ENCODE results near the gene MYRFL.

MYRFL gene

DNA sequence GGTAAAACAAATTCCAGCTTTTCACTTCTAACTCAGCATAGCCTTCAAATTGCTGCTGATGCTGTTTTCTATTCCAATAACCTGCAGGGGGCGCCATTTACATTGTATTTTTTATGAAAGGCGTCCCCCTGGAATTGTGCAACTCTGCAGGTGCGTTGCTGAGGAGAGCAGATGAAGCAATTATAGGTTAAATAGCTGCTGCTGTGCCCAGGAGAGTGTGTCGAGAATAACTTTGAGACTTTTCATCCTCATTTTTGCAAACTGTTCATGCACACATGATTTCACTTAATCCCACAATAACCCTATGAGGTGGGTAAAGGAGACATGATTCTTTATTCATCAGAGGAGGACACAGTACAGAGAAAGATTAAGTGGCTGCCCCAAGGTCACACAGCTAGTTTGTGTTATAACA is 75.7 kb downstream of the MYRFL start:
- DNase-seq: peak; percentile 83

DNA sequence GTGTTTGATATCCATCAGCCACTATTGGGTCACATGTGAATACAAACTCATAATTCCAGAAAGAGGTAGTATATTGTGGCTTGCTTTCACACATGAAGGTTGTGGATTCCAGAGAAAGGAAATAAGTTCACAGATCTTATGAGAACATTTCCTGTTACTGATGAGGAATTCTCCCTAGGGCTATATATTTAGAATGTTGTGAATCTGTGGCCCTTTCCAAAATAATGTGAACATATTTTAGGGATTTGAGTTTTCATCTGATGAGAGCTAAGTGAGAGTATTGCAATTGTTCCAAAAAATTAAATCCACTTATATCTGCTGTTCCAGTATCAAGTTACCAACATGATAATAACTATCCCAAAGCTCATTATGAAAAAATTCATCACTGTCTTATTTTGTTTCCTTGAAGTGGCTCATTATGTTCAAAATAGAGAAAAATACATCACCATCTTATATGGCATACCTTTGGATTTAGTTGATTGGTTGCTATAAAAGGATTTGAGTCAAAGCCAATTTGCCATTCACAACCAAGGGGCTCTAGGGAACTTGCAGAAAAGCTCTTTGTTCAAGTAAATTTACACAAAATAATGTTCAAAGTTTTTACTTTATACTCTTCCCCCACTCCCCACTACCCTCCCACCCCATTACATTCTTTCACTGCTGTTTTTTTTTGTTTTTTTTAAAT is 76.3 kb downstream of the MYRFL start:
- no peak for DNase-seq

DNA sequence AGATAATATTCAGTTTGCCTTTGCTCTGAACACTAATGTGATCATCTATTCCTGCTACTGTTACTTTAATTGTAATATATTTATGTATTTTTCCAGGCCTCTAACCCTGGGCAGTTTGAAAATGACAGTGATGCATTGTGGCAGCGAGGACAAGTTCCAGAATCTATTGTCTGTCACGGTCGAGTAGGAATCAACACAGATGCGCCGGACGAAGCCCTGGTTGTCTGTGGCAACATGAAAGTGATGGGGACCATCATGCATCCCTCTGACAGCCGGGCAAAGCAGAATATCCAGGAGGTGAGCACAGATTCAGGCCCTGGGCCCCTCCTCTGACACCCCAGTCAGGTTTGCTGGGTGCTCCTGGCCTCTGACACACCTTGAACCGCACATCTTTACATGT is 78.5 kb downstream of the MYRFL start:
- DNase-seq: no peak

DNA sequence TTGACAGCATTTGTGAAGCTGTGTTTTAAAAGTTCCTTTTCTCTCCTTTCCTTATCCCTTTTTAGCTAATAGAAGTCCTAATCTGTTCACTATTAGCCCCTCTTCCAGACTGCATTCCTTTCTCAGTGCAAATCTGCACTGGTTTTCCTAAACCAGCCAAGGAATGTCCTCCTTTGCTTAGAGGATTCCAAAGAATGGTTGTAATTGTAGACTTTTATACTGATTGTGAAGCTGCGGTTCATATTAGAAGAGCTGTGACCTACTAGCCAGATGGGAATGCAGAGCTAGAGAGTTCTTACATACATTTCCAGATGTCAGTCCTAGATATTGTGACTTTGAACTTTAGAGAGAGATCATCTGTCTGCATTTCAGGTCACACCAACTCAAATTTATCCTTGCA is 79.8 kb downstream of the MYRFL start:
- no peak for DNase-seq

DNA sequence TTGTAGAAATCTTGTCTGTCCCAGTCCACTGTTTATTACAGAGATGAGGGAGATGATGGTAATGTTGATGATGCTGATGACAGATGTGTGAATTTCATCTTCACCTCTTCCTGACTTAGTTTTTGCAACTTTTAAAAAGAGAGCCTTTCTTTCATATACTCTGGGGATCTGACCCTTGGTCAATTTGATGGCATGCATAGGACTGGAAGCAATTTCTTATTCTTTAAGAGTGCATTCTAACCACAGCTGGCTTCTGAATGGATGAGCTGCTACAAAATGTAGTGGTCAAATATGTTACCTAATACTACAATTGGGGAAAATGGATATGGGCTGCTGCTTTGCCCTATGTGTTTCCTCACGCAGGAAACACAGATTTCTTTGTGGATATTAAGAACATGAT is 80.8 kb downstream of the MYRFL start:
- no peak for DNase-seq

DNA sequence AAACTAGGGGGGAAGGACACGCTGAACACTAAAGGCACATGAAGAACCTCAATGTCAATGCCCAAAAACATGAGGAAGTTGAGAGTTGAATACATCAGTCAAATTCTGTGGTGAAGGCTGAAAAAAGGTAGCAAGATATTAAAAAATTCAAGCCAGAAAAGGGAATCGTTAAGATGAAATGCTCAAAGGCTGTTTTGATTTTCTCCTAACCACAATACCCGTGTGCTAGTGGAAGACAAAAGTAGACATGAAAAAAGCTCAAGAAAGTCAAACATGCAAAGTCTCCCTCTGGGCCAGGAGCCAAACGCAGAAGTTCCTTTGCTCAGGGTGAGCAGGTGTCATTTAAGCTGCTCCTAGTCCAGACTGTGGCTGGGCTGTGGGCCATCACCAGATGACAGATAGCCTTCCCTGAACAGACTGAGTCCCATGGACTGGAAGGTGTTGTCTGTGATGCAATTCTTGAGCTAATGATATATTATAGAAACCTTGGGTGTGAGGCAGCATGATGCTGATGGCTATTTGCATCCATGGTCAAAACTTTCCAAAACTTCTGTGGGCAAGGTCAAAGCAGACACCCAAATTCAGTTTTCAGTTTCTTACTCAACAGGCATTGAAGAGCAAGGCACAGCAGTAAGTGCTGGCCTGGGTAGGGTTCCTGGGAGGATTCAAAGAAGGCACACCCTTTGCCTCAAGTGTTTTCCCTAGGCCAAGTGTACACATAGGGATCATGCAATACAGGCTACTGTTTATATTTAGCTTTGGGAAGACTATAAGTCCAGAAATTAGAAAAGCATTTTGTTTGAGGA is 81.6 kb downstream of the MYRFL start:
- no peak for DNase-seq

DNA sequence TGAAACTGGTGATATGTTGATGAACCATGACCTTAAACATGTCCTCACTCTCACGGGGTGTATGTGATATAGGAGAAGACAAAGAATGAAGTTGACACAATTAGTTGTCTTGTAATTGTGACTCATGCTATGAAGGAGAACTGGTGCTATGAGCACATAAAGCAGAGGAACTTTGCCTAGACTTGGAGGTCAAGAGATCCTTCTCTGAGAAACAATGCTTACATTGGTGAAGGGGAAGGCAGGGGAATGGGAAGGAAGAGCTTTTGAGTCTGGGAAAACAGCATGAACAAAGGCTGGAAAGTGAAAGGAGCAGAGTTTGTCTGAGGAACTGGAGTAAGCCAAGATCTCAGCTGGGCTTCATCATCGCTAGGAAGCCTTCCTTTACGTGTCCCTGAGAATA is 83.2 kb downstream of the MYRFL start:
- DNase-seq: no peak

DNA sequence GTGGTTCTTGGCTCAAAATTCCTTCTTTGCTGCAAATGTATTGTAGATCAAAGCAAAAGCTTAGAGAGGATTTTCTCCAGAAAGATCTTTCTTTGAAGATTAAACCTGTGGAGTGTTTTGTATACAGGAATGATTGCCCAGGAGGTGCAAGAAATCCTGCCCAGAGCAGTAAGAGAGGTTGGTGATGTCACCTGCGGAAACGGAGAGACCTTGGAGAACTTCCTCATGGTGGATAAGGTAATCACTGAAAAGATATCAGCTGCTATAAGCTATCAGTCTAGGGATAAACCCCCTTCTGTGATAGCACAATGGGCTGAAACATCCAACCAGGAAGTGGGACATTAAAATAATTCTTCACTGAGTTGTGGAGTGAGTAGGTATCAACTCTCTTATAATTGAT is 85.7 kb downstream of the MYRFL start:
- no peak for DNase-seq

DNA sequence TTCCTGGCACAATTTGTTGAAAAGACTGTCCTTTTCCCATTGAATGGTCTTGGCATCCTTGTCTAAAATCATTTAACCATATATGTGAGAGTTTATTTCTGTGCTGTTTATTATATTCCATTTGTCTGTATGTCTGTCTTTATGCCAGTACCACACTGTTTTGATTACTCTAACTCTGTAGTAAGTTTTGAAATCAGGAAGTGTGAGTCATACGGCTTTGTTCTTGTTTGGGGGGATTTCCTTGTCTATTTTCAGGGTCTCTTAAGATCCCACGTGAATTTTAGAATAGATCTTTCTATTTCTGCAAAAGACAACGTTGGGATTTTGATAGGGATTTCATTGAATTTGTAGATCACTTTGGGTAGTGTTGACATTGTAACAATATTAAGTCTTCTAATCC is 88.5 kb downstream of the MYRFL start:
- no peak for DNase-seq

DNA sequence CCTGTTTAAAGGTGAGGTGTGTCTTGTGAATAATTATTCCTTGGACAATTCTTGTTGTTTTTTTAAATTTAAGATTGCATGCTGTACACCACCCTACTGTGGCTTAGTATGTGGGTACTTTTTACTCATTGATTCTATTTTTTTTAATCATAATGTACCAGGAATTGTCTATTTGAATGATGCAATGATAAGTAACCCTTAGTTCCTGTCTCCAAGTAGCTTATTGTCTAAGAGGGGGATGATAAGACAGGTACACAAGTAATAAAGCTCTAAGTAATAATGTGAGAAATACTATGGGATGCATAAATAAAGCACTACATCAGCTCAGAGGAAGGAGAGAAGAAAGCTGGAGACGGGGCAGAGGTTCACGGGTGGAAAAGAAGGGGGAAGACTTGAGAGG is 90.9 kb downstream of the MYRFL start:
- DNase-seq: no peak

DNA sequence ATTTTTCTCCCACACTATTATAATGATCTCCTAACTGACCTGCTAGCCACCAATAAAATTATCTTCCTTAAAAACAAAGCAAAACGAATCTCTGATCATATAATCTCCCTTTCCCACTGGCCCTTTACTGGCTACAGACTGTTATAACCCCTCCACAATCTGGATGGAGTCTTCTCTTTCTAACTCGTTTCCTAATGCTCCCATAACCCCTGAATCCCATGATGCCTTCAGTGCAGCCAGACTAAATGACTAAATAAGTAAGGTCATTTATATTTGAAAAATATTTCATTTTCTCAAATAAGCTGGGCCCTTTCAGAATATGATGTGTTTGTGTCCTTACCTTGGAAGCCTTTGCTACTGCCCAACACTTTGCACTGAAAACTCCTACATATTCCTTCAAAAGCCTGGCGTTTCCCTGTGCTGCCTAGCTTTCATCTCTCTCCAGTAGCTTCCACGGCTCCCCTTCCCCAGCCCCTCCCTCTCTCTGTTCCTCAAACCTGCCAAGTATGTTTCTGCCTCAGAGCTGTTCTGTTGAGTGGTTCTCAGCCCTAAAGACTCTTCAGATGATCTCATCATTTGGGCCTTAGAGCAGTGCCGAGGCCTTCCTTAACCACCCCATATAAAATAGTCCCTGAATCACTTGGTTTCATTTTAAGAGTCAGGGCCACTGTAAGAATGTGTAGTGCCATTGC is 91.7 kb downstream of the MYRFL start:
- no peak for DNase-seq

DNA sequence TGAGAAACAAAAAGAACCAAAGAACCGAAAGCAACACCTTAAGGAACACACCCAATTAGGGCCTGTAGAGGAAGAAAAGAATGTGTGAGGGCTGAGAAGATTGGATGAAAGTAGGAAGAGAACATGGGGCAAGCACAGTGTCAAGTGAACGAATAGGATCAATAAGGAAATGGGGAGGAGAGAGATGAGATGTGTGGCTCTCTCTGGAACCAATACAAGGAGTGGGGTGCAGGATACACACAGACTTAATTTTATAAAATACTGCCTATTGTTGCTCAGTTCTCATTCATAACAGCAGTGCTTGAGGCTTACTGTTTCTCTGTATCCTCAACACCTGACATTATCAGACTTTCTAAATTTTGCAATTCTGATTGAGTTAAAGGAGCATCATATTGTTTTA is 93.3 kb downstream of the MYRFL start:
- no peak for DNase-seq

DNA sequence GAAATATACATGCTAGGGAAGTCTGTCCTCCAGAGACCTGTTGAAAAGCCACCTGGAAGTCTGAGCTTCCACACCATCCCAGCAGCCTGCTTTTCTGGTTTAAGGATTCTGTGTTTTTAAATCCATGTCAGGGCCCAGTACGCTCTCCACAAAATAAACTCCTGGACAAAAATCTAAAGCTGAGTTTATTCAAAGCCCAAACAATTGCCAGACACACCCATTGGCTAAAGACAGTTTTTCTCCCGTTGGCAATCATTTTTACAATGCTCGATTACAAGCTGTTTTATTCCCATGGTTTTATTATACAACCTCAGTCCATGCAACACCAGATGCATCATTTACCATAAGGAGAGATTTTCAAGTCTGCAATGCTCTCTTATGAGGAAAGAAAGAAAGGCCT is 94.5 kb downstream of the MYRFL start:
- DNase-seq: no peak

DNA sequence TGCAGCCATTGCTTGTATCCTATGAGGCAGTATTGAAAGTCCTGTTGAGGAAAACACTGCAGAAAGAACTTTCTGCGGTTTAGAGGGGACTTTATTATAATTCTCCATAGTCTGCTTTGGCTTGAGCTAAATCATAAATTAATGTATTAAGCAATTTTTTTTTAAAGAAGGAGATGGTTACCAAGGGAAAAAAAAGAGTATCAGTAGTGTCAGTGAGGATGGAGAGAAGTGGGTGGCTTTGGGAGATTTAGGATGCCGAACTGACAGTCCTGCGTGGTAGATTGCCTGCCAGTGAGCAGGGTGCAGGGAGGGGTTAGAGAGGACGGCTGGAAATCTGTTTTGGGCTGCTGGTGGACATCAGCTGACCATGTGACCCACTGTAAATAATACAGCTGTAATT is 96.8 kb downstream of the MYRFL start:
- DNase-seq: no peak

DNA sequence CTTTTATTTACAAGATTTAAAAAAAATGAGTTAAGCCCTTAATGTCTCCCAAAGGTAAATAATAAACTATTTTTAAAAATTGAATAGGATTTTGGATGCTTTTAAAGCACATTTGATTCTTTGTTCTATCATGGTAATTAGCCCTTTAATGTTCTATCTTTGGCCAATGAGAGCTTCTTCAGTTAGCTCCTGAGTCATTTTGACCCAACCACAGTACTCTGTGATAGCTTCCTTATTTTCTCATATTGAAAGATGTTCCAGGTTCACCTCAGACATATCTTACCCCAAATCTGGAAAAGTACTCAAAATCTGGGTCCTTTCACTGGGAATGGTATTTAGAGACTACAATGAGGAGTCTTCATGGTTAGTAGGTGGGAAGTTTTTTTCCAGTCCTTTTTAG is 98.0 kb downstream of the MYRFL start:
- no peak for DNase-seq

DNA sequence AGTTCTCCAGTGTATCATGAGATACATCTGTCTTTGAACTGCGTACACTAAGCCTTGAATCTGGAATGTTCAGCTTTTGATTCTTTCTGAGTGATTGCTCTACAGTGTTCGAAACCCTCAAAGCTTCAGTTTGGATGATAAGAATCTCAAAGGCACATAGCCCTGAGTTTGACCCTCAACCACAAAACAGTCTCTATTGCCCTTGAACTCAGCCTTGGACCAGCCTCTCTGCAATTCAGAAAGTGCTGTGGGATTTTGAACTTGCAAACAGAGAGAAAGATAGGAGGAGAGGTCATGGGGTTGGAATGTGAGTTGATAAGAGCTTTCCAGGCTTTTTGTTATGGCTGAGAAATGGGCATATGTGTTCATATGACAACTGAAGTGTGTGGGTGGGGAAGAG is 100.3 kb downstream of the MYRFL start:
- no peak for DNase-seq

DNA sequence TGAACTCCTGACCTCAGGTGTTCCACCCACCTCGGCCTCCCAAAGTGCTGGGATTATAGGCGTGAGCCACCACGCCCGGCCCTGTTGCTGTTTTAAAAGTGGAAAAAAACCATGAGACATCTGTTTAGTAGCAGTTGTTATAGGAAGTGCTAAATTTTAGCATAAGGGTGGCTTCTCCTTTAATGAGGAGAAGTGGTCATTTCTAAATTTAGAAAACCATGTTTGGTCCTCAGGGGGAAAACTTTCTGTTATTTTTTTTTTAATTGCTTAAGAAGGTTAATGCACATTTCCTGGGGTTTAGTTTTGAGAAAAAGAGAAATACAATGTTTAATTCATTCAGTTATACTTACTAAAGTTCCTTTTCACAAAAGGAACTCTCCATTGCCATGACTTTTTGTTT is 102.1 kb downstream of the MYRFL start:
- DNase-seq: no peak

DNA sequence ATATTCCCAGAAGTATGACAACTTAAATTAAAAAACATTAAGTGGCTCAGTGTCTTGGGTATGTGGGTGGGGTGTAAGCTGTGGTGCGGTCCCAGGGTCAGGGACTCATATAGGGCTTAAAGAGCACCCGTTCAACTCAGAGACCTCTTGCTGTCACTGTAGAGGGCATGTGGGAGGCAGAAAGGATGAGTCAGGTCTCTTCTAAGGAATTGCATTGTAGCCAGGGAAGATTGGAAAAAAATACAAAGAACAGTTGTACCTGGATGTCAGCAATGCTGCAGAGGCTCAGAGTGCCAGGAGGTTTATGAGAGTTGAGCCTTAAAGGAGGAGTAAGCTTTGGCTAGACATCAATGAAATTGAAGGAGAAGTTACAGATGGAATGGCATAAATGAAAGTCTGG is 104.1 kb downstream of the MYRFL start:
- DNase-seq: no peak

DNA sequence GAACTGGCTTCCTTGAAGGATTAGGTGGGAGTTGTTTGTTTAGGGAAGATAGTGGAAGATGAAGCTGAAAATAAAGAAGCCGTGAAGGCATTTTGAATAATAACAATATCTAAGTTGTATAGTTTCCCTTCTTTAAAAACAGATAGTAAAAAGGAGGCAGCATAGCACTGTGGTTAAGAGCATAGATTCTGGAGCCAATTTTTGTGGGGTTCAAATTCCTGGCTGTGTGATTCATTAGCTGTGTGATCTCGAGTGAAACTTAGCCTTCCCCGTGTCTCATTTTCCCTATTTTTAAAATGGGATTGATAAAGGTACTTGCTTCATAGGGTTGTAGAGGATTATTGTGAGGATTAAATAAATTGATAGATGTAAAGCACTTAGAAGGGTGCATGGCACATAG is 104.5 kb downstream of the MYRFL start:
- no peak for DNase-seq

DNA sequence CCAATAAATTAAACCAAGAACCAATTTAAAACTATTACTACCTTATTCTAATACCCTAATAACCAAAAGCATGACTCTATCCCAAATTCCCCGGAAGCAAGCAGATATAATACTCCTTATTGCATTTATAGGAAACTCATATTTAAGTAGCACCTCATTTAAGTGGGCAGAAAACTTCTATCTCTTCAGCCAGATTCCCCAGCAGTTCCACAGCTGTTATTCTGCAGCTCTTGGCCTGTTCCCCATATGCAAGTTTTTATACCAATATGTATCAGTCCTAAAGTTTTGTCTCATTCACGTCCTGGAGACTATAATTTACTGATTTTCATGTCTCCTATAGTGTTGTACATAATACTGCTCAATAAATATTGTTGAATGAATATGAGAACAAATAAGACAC is 106.5 kb downstream of the MYRFL start:
- no peak for DNase-seq

DNA sequence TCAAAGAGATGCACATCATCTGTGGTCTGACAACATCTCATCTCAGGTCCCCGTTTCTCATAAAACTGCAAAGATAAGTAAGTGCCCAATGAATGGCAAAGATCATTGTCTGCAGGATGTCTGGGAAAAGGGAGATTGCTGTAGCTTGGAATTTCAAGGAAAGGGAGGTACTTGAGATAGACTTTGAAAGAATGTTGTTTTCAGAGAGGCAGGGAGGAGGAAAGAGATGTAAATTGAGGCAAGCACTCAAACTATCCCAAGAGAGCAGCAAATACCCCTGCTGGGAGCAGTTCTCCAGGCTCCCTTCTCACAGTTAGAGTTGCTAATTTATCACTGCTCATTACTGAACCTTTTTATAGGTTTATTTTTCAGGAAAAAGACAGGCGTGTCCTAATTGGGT is 107.1 kb downstream of the MYRFL start:
- no peak for DNase-seq

DNA sequence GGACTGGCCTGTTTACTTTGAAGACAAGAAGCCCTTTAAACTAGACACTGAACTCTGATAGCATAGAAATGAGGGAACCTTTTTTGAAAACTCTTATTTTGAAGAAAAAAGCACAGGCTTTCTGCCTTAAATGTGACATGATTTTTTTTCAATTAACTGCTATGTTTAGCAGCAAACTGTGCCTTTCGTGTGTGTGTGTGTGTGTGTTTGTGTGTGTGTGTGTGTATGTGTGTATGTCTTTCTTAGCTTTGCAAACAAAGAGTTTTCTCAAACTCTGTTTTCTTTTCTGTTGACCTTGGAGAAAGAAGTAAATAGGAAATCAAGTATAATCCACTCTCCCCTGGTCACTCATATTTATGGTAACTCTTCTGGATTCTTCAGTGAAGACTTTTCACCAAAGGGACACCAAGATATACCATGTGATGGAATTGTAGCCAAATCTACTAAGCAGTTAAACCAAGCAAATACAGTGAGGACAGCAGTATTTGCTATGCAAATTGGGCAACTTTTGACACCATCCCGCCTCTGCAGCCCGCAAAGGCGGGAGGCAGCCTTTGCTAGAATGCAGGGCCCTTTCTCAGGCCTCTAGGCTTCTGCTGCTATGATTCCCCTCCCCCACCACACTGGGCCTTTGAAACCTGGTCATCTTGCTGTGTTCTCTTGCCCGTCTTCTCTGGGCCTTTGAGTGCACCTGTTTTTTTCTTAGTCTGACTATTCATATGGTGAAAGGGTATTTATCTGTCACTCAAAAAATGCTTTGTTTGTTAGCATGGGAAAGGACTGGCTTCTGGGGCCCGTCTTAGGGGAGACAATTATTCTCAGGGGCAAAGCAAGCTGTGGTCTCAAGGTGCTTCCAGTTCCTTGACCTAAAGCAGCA is 107.9 kb downstream of the MYRFL start:
- DNase-seq: no peak

DNA sequence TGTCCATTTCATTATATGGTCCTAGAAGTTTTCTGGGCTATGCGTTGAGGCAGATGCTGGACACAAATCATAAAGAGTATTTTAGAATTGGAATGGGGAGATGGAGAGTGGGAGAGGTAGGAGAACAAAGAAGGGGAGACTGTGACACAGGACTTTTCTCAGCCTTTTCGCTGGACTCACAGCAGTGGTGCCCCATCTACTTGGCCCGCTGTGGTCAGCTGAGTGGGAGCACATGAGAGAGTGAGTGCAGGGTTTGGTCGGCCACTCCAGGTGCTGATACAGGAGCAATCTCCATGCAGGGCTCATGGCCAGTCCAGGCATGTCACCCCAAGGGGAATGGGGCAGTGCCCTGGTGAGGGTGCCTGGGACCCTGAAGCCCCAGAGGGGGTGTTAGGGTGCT is 109.0 kb downstream of the MYRFL start:
- no peak for DNase-seq

All from NCI-H82 (cell line).